Astrocyte of the cerebellum (primary cell): ENCODE data around the gene TSHZ3.

Experiments
- DNase-seq: peaks from one replicate; pipeline ENCODE4 v3.0.0-alpha.2; 2011; ENCODE audit warnings: low read depth
- H3K4me3 ChIP-seq: 2 replicates; pipeline ENCODE4 v1.5.1; 2011; ENCODE audit warnings: mild to moderate bottlenecking, low read depth, low read length, moderate library complexity
- CTCF ChIP-seq: IDR thresholded peaks from 2 replicates; pipeline ENCODE4 v1.5.1; 2012; ENCODE audit warnings: low read length, low read depth, moderate library complexity, mild to moderate bottlenecking; ENCODE audit errors: missing control alignments
- in situ Hi-C: cut with HindIII; loops from 2 replicates; pipeline ENCODE4 v1.10.0; 2017; ENCODE audit warnings: low sequenced_read_pairs

TSHZ3 gene

DNA sequence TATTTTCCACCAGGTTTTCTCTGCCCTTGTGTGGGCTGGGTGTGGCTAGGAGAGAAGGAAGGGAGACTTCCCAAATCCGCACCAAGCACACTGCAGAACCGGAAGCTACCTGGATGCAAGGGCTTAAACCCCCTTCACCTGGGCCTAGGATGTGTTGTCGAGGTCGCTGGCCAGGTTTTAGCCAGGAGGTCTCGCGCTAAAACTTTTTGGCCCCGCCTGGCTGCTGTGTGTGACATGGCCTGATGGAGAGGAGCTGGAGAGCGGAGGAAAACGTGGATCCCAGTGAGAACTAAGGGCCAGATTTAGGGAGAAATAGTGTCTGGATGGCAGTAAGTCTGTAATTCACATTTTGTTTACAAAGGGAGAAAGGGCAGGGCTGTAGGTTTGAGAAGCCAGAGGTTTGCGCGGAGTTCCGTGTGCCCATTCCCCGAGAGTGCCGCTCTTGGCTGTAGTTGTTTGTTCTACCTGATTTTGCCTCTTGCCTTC, 3.1 kb upstream of the TSHZ3 start:
- no peak for TF ChIP-seq CTCF
- in situ Hi-C loops, result no loop called here
- peak overlapping the region; percentile 77 for H3K4me3 ChIP-seq
- DNase-seq, result no peak

DNA sequence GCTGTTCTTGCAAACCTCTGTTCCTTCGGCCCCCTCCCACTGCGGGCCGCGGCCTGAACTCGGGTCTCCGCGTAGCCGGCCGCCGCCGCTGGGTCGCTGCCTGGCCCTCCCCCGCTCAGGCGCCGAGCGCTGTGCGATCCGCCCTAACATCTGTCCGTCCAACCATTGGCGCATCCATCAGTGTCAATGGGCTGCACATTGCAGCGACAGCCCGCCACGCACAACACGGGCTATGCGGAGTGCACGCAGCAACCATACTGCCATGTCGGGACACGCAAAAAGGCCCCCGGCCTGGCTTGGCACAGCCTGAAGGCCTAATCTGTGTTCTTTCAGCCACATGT, 2.6 kb upstream of the TSHZ3 start:
- DNase-seq, result no peak
- peak overlapping the region; percentile 77 for H3K4me3 ChIP-seq
- no peak for TF ChIP-seq CTCF
- in situ Hi-C loops, result no loop called here

DNA sequence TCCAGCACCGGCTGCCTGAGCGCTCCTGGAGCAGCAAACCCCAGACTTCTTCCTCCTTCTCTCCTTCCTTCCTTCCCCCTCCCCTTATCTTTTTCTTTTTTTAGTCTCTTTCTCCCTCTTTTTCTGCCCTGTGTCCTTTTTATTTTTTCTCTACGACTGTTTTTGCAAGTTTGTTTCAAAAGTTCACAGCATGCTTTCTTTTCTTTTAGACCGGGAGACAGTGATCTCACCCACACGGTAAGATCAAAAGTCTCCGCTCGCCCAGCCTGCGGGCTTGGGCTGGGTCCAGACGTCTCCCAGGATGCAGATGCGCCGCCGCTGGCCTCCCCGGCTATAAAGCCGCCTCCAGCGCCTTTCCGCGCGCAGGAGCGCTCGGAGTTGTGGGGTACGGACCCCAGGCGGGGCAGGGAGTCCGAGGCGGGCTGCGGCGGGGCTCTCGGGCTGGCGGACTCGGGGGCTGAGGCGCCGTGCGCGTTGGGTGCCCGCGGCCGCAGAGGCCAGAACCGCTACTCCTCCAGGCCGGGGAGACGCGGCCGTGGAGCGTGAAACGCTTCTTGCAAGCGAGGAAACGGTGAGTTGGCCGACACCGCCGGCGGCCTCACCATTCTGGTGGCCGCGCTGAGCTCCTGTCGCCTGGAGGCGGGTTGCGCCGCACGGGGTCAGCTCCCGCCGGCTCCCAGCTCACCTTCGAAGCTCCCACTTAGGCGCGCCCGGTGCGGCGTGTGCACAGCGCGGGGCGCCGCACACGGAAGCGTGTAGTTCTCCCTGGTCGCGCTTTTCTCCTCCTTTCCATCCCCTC, 2.0 kb upstream of the TSHZ3 start:
- no peak for TF ChIP-seq CTCF
- H3K4me3 ChIP-seq, result peak overlapping the region; percentile 77
- no peak for DNase-seq
- in situ Hi-C loops, result no loop called here

- H3K4me3 ChIP-seq, result peak overlapping the region; percentile 77
- DNase-seq, result no peak
- no peak for TF ChIP-seq CTCF
- in situ Hi-C loops, result no loop called here
These were observed 1.4 kb upstream of the TSHZ3 start for GRCh38 chr19:31350693-31351055.

GRCh38 chr19:31350033-31350692, 927 bp upstream of the TSHZ3 start:
- no peak for DNase-seq
- H3K4me3 ChIP-seq, result peak overlapping the region; percentile 77
- in situ Hi-C loops, result no loop called here
- no peak for TF ChIP-seq CTCF

GRCh38 chr19:31348481-31349159, 616 bp downstream of the TSHZ3 start:
- H3K4me3 ChIP-seq, result peak overlapping the region; percentile 77
- DNase-seq, result no peak
- in situ Hi-C loops, result no loop called here
- no peak for TF ChIP-seq CTCF
